HepG2 (cell line): ENCODE measurements around the gene TLE1. TPM values are rescaled to one million over a fixed set of nuclear protein-coding genes. Genes with fewer than 3 reads are reported as not detected.

Source experiments
- ARID2 ChIP-seq: sonication (generic); formaldehyde crosslinking; IDR thresholded peaks from 2 replicates; pipeline ENCODE4 v1.8.1; 2022; ENCODE audit warnings: mild to moderate bottlenecking, missing genetic modification reagents, borderline replicate concordance
- CCAR2 ChIP-seq: fragments of 200-400 bp; formaldehyde crosslinking; optimal IDR thresholded peaks from 2 replicates; pipeline ENCODE3; 2018; ENCODE audit warnings: low read depth, mild to moderate bottlenecking, low read length, moderate library complexity
- CREM ChIP-seq, 2 experiments: sonication (generic) in 1 of 2; formaldehyde crosslinking in 1 of 2; IDR thresholded peaks; 2 replicates each; pipeline versions ENCODE4 v1.4.0 to v1.6.1; 2016 to 2020; ENCODE audit warnings: antibody characterized with exemption in 1 of 2, mild to moderate bottlenecking in 1 of 2, missing genetic modification reagents in 1 of 2
- DR1 ChIP-seq: sonication (generic); formaldehyde crosslinking; IDR thresholded peaks from 2 replicates; pipeline ENCODE4 v1.8.0; 2021; ENCODE audit warnings: mild to moderate bottlenecking, missing genetic modification reagents, inconsistent platforms
- EZH2 ChIP-seq: conservative IDR thresholded peaks from 2 replicates; pipeline ENCODE4 v1.6.1; 2012; ENCODE audit warnings: mild to moderate bottlenecking, low read depth, low read length, moderate library complexity
- HMG20A ChIP-seq: IDR thresholded peaks from 2 replicates; pipeline ENCODE4 v1.6.1; 2016; ENCODE audit warnings: borderline replicate concordance
- JUN ChIP-seq: sonication (generic); formaldehyde crosslinking; IDR thresholded peaks from 2 replicates; pipeline ENCODE4 v1.4.0; 2020; ENCODE audit warnings: mild to moderate bottlenecking, missing genetic modification reagents
- KLF12 ChIP-seq: sonication (generic); formaldehyde crosslinking; IDR thresholded peaks from 2 replicates; pipeline ENCODE4 v1.4.0; 2020; ENCODE audit warnings: missing genetic modification reagents, borderline replicate concordance
- KMT2B ChIP-seq: IDR thresholded peaks from 2 replicates; pipeline ENCODE4 v1.6.1; 2016; ENCODE audit warnings: missing genetic modification reagents, missing compliant biosample characterization
- NR3C1 ChIP-seq: sonication (generic); formaldehyde crosslinking; IDR thresholded peaks from 2 replicates; pipeline ENCODE4 v1.4.0; 2020; ENCODE audit warnings: missing genetic modification reagents
- POLR2AphosphoS5 ChIP-seq: IDR thresholded peaks from 2 replicates; pipeline ENCODE4 v1.6.1; 2012; ENCODE audit warnings: low read depth, low read length
- RAD51 ChIP-seq: fragments of 450-650 bp; IDR thresholded peaks from 2 replicates; pipeline ENCODE4 v1.6.1; 2016; ENCODE audit warnings: borderline replicate concordance
- RNF2 ChIP-seq: fragments of 450-650 bp; conservative IDR thresholded peaks from 2 replicates; pipeline ENCODE4 v1.6.1; 2016; ENCODE audit warnings: low read depth
- RXRA ChIP-seq: sonication (generic); formaldehyde crosslinking; IDR thresholded peaks from 2 replicates; pipeline ENCODE4 v1.5.1; 2020; ENCODE audit warnings: missing genetic modification reagents
- SALL1 ChIP-seq: sonication (generic); formaldehyde crosslinking; IDR thresholded peaks from 2 replicates; pipeline ENCODE4 v1.8.0; 2022; ENCODE audit warnings: mild to moderate bottlenecking, missing genetic modification reagents
- SMAD1 ChIP-seq: sonication (generic); formaldehyde crosslinking; IDR thresholded peaks from 2 replicates; pipeline ENCODE4 v1.4.0; 2020; ENCODE audit warnings: missing genetic modification reagents, low read depth, mild to moderate bottlenecking, borderline replicate concordance
- SP5 ChIP-seq: IDR thresholded peaks from 2 replicates; pipeline ENCODE4 v1.6.1; 2016; ENCODE audit warnings: low read depth, borderline replicate concordance
- ZBTB38 ChIP-seq: sonication (generic); formaldehyde crosslinking; IDR thresholded peaks from 2 replicates; pipeline ENCODE4 v1.5.1; 2020; ENCODE audit warnings: mild to moderate bottlenecking, missing genetic modification reagents
- ZNF292 ChIP-seq: sonication (generic); formaldehyde crosslinking; IDR thresholded peaks from 2 replicates; pipeline ENCODE4 v1.8.1; 2022; ENCODE audit warnings: mild to moderate bottlenecking, low read depth, missing genetic modification reagents, borderline replicate concordance
- ZNF382 ChIP-seq: sonication (generic); formaldehyde crosslinking; IDR thresholded peaks from 2 replicates; pipeline ENCODE4 v1.5.0; 2020; ENCODE audit warnings: missing genetic modification reagents, mild to moderate bottlenecking, borderline replicate concordance
- ZNF567 ChIP-seq: sonication (generic); formaldehyde crosslinking; IDR thresholded peaks from 2 replicates; pipeline ENCODE4 v1.8.1; 2023; ENCODE audit warnings: mild to moderate bottlenecking, missing genetic modification reagents, borderline replicate concordance
- ZNF777 ChIP-seq: sonication (generic); formaldehyde crosslinking; IDR thresholded peaks from 2 replicates; pipeline ENCODE4 v1.4.0; 2020; ENCODE audit warnings: missing genetic modification reagents
- polyA plus RNA-seq, 8 experiments: library from polyadenylated mRNA; depleted of rRNA in 3 of 8; stranded (reverse) in 7 of 8; unstranded in 1 of 8; fragments of >200 nt; fragmentation: Illumina TruSeq in 4 of 8; extraction: Trizol in 4 of 8; gene quantifications; 2 replicates each; pipeline versions ENCODE4 v1.2.1 to v1.2.3, GENCODE V29; 2011 to 2016; ENCODE audit warnings: low read depth in 4 of 8, missing spikeins in 1 of 8, mixed read lengths in 1 of 8; ENCODE audit not compliant: insufficient read depth in 1 of 8
- total RNA-seq, 5 experiments: library from RNA; depleted of rRNA; stranded (reverse); fragments of >200 nt; fragmentation: Illumina TruSeq; extraction: Trizol; gene quantifications; 2 replicates each; pipeline ENCODE4 v1.2.3, GENCODE V29; 2016; ENCODE audit warnings: low read depth in 1 of 5
- TF ChIP-seq, protein P1 (sequence below): fragments of 450-650 bp; IDR thresholded peaks from 2 replicates; pipeline ENCODE4 v1.6.1; 2016
- TF ChIP-seq, protein P2 (sequence below): sonication (generic); formaldehyde crosslinking; IDR thresholded peaks from 2 replicates; pipeline ENCODE4 v1.8.1; 2023; ENCODE audit warnings: missing genetic modification reagents, inconsistent platforms, borderline replicate concordance
- TF ChIP-seq, protein P3 (sequence below): sonication (generic); formaldehyde crosslinking; IDR thresholded peaks from 2 replicates; pipeline ENCODE4 v1.5.0; 2020; ENCODE audit warnings: missing genetic modification reagents
- TF ChIP-seq, protein P4 (sequence below): IDR thresholded peaks from 2 replicates; pipeline ENCODE4 v1.6.1; 2012; ENCODE audit warnings: low read depth, low read length, improper control_type of control experiment

TLE1 gene
- total and polyA plus RNA-seq, 2 of the 13 experiments (the other 11 are each of a cell fraction or from before 2014, with no cell fraction given) = 35.9 to 109 TPM

DNA sequence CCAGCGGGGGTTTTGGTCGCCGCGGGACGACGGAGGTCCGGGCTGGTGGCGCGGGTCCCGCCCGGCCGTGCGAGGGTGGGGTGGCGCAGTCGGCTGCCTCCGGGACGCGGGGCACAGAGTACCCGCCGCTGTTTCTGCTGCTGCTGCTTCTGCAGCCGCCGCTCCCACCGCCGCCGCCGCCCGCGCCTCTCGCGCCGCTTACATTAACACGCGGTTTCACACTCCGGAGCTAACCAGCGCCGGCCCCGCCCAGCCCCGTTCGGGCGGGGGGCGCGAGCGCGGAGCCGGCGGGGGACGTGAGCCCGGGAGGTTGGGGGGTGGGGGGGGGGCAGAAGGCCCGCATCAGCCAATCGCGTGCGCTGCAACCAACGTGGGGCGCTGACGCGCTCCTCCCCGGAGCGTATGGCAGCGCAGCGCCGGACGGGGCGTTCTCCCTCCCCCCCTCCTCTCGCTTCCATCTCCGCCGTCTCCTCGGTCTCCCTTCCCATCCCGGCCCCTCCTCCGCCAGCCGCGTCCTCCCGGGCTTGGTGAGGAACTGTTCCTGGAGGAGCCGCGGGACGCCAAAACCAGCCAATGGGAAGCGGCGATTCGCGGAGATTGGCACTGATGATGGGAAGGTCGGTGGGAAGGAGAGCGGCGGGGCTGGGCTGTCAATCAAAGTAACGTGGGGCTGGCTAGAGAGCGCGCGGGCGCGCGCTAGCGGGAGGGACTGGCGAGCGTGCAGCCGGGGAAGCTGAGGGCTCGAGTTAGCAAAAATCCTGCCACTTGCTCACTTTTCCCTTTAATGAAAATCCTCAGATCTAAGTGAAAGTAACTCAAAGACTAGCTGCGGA lies at the start of gene TLE1 (continued):
- peak; percentile 59; the same call in 1 of the 2 replicates for TF ChIP-seq RXRA (CRISPR knock-in tag)
- peak; percentile 19; the same call in 1 of the 2 replicates for TF ChIP-seq HMG20A (CRISPR knock-in tag)
- peak; percentile 93 for TF ChIP-seq KLF12 (CRISPR knock-in tag)
- peak; percentile 39 for TF ChIP-seq DR1 (CRISPR knock-in tag)
- peak; percentile 57 for TF ChIP-seq POLR2AphosphoS5
- TF ChIP-seq JUN (CRISPR knock-in tag) = no peak
- TF ChIP-seq, protein P1, sequence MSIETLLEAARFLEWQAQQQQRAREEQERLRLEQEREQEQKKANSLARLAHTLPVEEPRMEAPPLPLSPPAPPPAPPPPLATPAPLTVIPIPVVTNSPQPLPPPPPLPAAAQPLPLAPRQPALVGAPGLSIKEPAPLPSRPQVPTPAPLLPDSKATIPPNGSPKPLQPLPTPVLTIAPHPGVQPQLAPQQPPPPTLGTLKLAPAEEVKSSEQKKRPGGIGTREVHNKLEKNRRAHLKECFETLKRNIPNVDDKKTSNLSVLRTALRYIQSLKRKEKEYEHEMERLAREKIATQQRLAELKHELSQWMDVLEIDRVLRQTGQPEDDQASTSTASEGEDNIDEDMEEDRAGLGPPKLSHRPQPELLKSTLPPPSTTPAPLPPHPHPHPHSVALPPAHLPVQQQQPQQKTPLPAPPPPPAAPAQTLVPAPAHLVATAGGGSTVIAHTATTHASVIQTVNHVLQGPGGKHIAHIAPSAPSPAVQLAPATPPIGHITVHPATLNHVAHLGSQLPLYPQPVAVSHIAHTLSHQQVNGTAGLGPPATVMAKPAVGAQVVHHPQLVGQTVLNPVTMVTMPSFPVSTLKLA = no peak
- no peak for TF ChIP-seq NR3C1 (CRISPR knock-in tag)
- TF ChIP-seq ZNF777 (CRISPR knock-in tag) = peak; percentile 63
- TF ChIP-seq ZNF382 (CRISPR knock-in tag) = no peak
- TF ChIP-seq, protein P2, sequence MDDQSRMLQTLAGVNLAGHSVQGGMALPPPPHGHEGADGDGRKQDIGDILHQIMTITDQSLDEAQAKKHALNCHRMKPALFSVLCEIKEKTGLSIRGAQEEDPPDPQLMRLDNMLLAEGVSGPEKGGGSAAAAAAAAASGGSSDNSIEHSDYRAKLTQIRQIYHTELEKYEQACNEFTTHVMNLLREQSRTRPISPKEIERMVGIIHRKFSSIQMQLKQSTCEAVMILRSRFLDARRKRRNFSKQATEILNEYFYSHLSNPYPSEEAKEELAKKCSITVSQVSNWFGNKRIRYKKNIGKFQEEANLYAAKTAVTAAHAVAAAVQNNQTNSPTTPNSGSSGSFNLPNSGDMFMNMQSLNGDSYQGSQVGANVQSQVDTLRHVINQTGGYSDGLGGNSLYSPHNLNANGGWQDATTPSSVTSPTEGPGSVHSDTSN (CRISPR knock-in tag) = peak; percentile 67; the same call in 1 of the 2 replicates
- TF ChIP-seq RNF2 = no peak
- TF ChIP-seq SALL1 = peak; percentile 88
- TF ChIP-seq ZNF567 (CRISPR knock-in tag) = no peak
- TF ChIP-seq, protein P3, sequence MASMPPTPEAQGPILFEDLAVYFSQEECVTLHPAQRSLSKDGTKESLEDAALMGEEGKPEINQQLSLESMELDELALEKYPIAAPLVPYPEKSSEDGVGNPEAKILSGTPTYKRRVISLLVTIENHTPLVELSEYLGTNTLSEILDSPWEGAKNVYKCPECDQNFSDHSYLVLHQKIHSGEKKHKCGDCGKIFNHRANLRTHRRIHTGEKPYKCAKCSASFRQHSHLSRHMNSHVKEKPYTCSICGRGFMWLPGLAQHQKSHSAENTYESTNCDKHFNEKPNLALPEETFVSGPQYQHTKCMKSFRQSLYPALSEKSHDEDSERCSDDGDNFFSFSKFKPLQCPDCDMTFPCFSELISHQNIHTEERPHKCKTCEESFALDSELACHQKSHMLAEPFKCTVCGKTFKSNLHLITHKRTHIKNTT = no peak
- TF ChIP-seq, protein P4, sequence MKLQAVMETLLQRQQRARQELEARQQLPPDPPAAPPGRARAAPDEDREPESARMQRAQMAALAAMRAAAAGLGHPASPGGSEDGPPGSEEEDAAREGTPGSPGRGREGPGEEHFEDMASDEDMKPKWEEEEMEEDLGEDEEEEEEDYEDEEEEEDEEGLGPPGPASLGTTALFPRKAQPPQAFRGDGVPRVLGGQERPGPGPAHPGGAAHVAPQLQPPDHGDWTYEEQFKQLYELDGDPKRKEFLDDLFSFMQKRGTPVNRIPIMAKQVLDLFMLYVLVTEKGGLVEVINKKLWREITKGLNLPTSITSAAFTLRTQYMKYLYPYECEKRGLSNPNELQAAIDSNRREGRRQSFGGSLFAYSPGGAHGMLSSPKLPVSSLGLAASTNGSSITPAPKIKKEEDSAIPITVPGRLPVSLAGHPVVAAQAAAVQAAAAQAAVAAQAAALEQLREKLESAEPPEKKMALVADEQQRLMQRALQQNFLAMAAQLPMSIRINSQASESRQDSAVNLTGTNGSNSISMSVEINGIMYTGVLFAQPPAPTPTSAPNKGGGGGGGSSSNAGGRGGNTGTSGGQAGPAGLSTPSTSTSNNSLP = no peak
- no peak for TF ChIP-seq EZH2
- no peak for TF ChIP-seq SMAD1 (CRISPR knock-in tag)
- TF ChIP-seq SP5 (CRISPR knock-in tag) = peak; percentile 84
- peak; percentile 75 for TF ChIP-seq ZNF292 (CRISPR knock-in tag)
- TF ChIP-seq CCAR2 = no peak
- TF ChIP-seq RAD51 = no peak
- TF ChIP-seq ZBTB38 = peak; percentile 49; the same call in 1 of the 2 replicates
- peak; percentile 65 for TF ChIP-seq CREM (IDR thresholded peaks at IDR 0.05)
- no peak for TF ChIP-seq CREM (CRISPR knock-in tag; IDR thresholded peaks at IDR 0.05)
- TF ChIP-seq ARID2 (CRISPR knock-in tag) = no peak
- peak; percentile 48; the same call in 1 of the 2 replicates for TF ChIP-seq KMT2B (CRISPR knock-in tag)
